ENCODE data around the gene AIF1L. TPM values are rescaled to one million over a fixed set of nuclear protein-coding genes. Genes with fewer than 3 reads are reported as not detected.

The AIF1L gene
- 1 to 10 TPM; 1.4 to 5.6 (median 5.0) TPM for total RNA-seq
- long read RNA-seq, donor 1, transcript AIF1L-201 (6 exons, 3,364 nt) = major isoform, 6 of 9 reads
- long read RNA-seq, donor 1, partial matches to known transcripts = 0 of 9 reads
- long read RNA-seq, donor 1, other reads (novel, unspliced or antisense) = 3 of 9 reads
- long read RNA-seq, donor 2, partial matches to known transcripts = 0 of 2 reads
- long read RNA-seq, donor 2, other reads (novel, unspliced or antisense) = 0 of 2 reads

GRCh38 chr9:131096269-131097125, at the start of gene AIF1L:
TSS of gene AIF1L (plus strand) at chr9:131096531. CDS start at chr9:131096630, 99 bp downstream.
- peak in 2 of 3 donors; percentile 18 to 53 for DNase-seq
- Histone ChIP-seq H3K4me1 (ENCODE audit: low read depth) (peaks cover 4% of the 10 kb centered on the region), H3K9me3 (no peaks in the 10 kb centered on the region), H3K36me3 (ENCODE audit: low read depth) (no peaks in the 10 kb centered on the region), H3K4me3 (no peak within 1 kb of the TSS)
- intact Hi-C loops (cut with DNase I, micrococcal nuclease) = no loop called here
- TF ChIP-seq CTCF (IDR thresholded peaks at IDR 0.05) = no peak
- ATAC-seq = peak; percentile 52

DNA sequence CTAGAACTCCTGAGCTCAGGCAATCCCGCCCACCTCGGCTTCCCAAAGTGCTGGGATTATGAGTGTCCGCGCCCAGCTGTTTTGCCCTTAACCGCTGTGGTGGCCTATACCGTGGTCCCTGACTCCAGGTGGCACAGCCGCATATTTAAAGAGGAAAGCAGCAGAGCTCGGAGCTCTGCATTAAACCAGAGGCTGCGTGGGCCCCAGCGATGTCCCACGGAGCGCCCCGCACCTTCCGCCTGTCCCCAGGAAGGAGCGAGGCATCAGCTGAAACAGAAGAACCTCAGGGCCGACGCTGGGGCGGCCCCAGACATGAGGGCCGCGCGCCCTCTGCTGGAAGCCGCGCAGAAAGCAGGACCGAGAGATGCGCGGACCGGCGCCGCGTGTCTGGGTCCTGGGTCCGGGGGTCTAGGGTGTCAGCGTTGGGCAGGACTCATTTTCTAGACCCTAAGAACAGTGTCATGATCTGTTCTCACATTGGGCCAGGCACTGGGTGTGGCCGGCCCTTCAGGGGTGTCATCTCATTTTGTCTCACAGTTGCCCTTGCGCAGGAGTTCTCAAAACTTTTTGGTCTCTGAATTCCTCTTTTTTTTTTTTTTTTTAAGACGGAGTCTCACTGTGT, 49.6 kb upstream of the AIF1L start:
- TF ChIP-seq CTCF (IDR thresholded peaks at IDR 0.05) = peak; percentile 79
- Histone ChIP-seq H3K9me3 (no peaks in the 10 kb centered on the region), H3K36me3 (ENCODE audit: low read depth) (no peaks in the 10 kb centered on the region), H3K4me3 (no peak overlapping the region), H3K4me1 (ENCODE audit: low read depth) (no peaks in the 10 kb centered on the region)
- ATAC-seq (peak; percentile 92), DNase-seq (peak in 2 of 3 donors; percentile 76 to 80)
- intact Hi-C loops (cut with DNase I, micrococcal nuclease) = loop anchor here in 1 of 2 donors (10.0 kb wide), 1 partner anchor 342 kb away; no protein-coding TSS in a partner anchor

- Histone ChIP-seq H3K4me1 (ENCODE audit: low read depth) (no peaks in the 10 kb centered on the region), H3K36me3 (ENCODE audit: low read depth) (no peaks in the 10 kb centered on the region), H3K4me3 (no peak overlapping the region), H3K9me3 (no peaks in the 10 kb centered on the region)
- ATAC-seq (no peak), DNase-seq (no peak)
- intact Hi-C loops (cut with DNase I, micrococcal nuclease) = loop anchor here in 1 of 2 donors (10.0 kb wide), 1 partner anchor 344 kb away; no protein-coding TSS in a partner anchor
- TF ChIP-seq CTCF (IDR thresholded peaks at IDR 0.05) = no peak
Observed at GRCh38 chr9:131048332-131048731, 48.0 kb upstream of the AIF1L start.

DNA sequence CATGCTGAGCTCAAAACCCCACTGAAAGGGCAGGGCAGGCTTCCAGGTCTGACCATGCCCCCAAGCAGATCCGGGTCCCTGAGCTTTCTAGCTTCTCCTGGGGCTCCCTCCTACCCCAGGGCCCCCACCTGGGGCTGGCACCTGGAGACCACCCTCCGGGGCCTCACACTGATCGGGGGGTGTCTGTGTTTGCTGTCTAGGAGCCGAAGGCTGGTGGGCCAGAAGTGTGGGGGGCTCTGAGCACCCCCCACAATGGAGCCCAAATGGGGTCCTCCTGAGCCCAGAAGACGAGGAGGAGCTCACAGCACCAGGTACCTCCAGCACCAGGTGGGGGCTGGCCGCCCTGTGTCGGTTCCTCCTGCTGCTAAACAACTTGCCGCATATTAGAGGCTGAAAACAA, 47.5 kb upstream of the AIF1L start:
- DNase-seq (no peak), ATAC-seq (no peak)
- no peak for TF ChIP-seq CTCF (IDR thresholded peaks at IDR 0.05)
- Histone ChIP-seq H3K4me3 (no peak overlapping the region), H3K4me1 (ENCODE audit: low read depth) (no peaks in the 10 kb centered on the region), H3K36me3 (ENCODE audit: low read depth) (no peaks in the 10 kb centered on the region), H3K9me3 (no peaks in the 10 kb centered on the region)
- intact Hi-C loops (cut with DNase I, micrococcal nuclease) = loop anchor here in 1 of 2 donors (10.0 kb wide), 1 partner anchor 344 kb away; no protein-coding TSS in a partner anchor

- no peak for TF ChIP-seq CTCF (IDR thresholded peaks at IDR 0.05)
- ATAC-seq = no peak
Observed at GRCh38 chr9:131049829-131050715, 46.3 kb upstream of the AIF1L start.

More at GRCh38 chr9:131049829-131050715, 46.3 kb upstream of the AIF1L start:
- intact Hi-C loops (cut with DNase I, micrococcal nuclease) = loop anchor here in 1 of 2 donors (10.0 kb wide), 1 partner anchor 345 kb away; no protein-coding TSS in a partner anchor
- Histone ChIP-seq H3K4me1 (ENCODE audit: low read depth) (no peaks in the 10 kb centered on the region), H3K4me3 (no peak overlapping the region), H3K9me3 (no peaks in the 10 kb centered on the region), H3K36me3 (ENCODE audit: low read depth) (no peaks in the 10 kb centered on the region)
- no peak for DNase-seq
